A549 (cell line): ENCODE measurements around the gene GNRHR. TPM values are rescaled to one million over a fixed set of nuclear protein-coding genes. Genes with fewer than 3 reads are reported as not detected.
A peak's percentile ranks its signal among the peaks of the same experiment; 100 is the strongest.

Experiments used
- ATAC-seq, 2 experiments: fragments of 200-7000 bp in 1 of 2; fragments of >200 bp in 1 of 2; cut with Nextera tagmentation in 1 of 2; cut with Tn5 transposase in 1 of 2; 3 replicates each; pipeline versions ENCODE4 v1.8.0 to v1.9.1; 2018 to 2020; ENCODE audit warnings: mild to moderate bottlenecking in 1 of 2, moderate library complexity in 1 of 2
- CTCF ChIA-PET: fragments of 300-600 bp; sonication (Branson Sonifier 250); formaldehyde crosslinking; extraction: SDS; loops from one replicate; lab custom pipeline; 2021; ENCODE audit warnings: antibody characterized with exemption, inconsistent platforms; lab: Yijun Ruan, JAX
- POLR2A ChIA-PET: fragments of 350-600 bp; formaldehyde crosslinking; extraction: SDS; loops from one replicate; lab custom pipeline; 2021; ENCODE audit warnings: antibody characterized with exemption, inconsistent platforms; lab: Yijun Ruan, JAX
- DNase-seq, 2 experiments: peaks; one replicate each; pipeline versions ENCODE4 v3.0.0 to v3.0.0-alpha.2; 2011 to 2016; ENCODE audit warnings: low read depth in 1 of 2, low spot score in 1 of 2
- FAIRE-seq: peaks from 2 replicates; lab custom pipeline; 2011; peaks lifted over from hg19 to GRCh38; lab: Jason Lieb, UNC
- H3K27ac ChIP-seq, 2 experiments: fragments of >200 bp; sonication (Bioruptor Twin); formaldehyde crosslinking; 3 replicates each; pipeline ENCODE4 v1.5.1; 2016 to 2017
- H3K4me1 ChIP-seq: fragments of >200 bp; sonication (Bioruptor Twin); formaldehyde crosslinking; 3 replicates; pipeline ENCODE4 v1.6.1; 2016
- H3K4me2 ChIP-seq: fragments of >200 bp; sonication (Bioruptor Twin); formaldehyde crosslinking; 3 replicates; pipeline ENCODE4 v1.6.1; 2016
- H3K4me3 ChIP-seq: fragments of >200 bp; sonication (Bioruptor Twin); formaldehyde crosslinking; 3 replicates; pipeline ENCODE4 v1.5.1; 2016
- H3K9me3 ChIP-seq: fragments of >200 bp; sonication (Bioruptor Twin); formaldehyde crosslinking; 3 replicates; pipeline ENCODE4 v1.6.1; 2016
- EHF ChIP-seq: fragments of 250-450 bp; sonication (Bioruptor Pico); IDR thresholded peaks from 2 replicates; pipeline ENCODE4 v1.5.0; 2020; ENCODE audit warnings: mild to moderate bottlenecking
- EHMT2 ChIP-seq: fragments of 200-600 bp; sonication (generic); IDR thresholded peaks from 2 replicates; pipeline ENCODE4 v1.6.1; 2016; ENCODE audit warnings: antibody characterized with exemption, low read depth, mild to moderate bottlenecking, moderate library complexity
- ESRRA ChIP-seq: fragments of 150-350 bp; IDR thresholded peaks from 2 replicates; pipeline ENCODE4 v1.6.1; 2014; ENCODE audit warnings: mild to moderate bottlenecking, low read length, borderline replicate concordance
- FOSL2 ChIP-seq, 2 experiments: fragments of 450-650 bp in 1 of 2; fragments of >200 bp in 1 of 2; sonication (Bioruptor Twin) in 1 of 2; formaldehyde crosslinking; IDR thresholded peaks; 2 replicates each; pipeline versions ENCODE4 v1.5.0 to v1.6.1; 2016 to 2020; ENCODE audit warnings: mild to moderate bottlenecking in 1 of 2, moderate library complexity in 1 of 2
- HEYL ChIP-seq: fragments of 250-450 bp; sonication (Bioruptor Pico); IDR thresholded peaks from 2 replicates; pipeline ENCODE4 v1.8.0; 2021; ENCODE audit warnings: mild to moderate bottlenecking, moderate library complexity
- HOXA7 ChIP-seq: fragments of 250-450 bp; sonication (Bioruptor Pico); IDR thresholded peaks from 2 replicates; pipeline ENCODE4 v1.5.0; 2020; ENCODE audit warnings: mild to moderate bottlenecking, moderate library complexity
- HOXB13 ChIP-seq: fragments of 250-450 bp; sonication (Bioruptor Pico); IDR thresholded peaks from 2 replicates; pipeline ENCODE4 v1.5.0; 2020; ENCODE audit warnings: low read depth, mild to moderate bottlenecking, moderate library complexity
- KDM1A ChIP-seq: fragments of 200-600 bp; sonication (generic); IDR thresholded peaks from 2 replicates; pipeline ENCODE4 v1.6.1; 2016; ENCODE audit warnings: low read depth, mild to moderate bottlenecking
- MAZ ChIP-seq: fragments of 150-350 bp; IDR thresholded peaks from 2 replicates; pipeline ENCODE4 v1.6.1; 2014; ENCODE audit warnings: antibody characterized with exemption, low read depth, low read length, borderline replicate concordance
- MYC ChIP-seq: IDR thresholded peaks from 2 replicates; pipeline ENCODE4 v1.6.1; 2012; ENCODE audit warnings: mild to moderate bottlenecking, inconsistent platforms, low read length, improper control_type of control experiment, borderline replicate concordance
- NPAS2 ChIP-seq: fragments of 250-450 bp; sonication (Bioruptor Pico); IDR thresholded peaks from 2 replicates; pipeline ENCODE4 v1.8.0; 2022; ENCODE audit warnings: mild to moderate bottlenecking, moderate library complexity, borderline replicate concordance
- PHF8 ChIP-seq: fragments of 200-600 bp; sonication (generic); IDR thresholded peaks from 2 replicates; pipeline ENCODE4 v1.6.1; 2016; ENCODE audit warnings: low read depth, mild to moderate bottlenecking, antibody characterized with exemption, moderate library complexity, borderline replicate concordance
- RARB ChIP-seq: fragments of 250-450 bp; sonication (Bioruptor Pico); IDR thresholded peaks from 2 replicates; pipeline ENCODE4 v1.8.0; 2021; ENCODE audit warnings: mild to moderate bottlenecking, moderate library complexity
- RCOR1 ChIP-seq: fragments of 150-350 bp; IDR thresholded peaks from 2 replicates; pipeline ENCODE4 v1.6.1; 2014; ENCODE audit warnings: antibody characterized with exemption, low read length, low read depth
- RFX5 ChIP-seq: fragments of 450-650 bp; IDR thresholded peaks from 2 replicates; pipeline ENCODE4 v1.7.1; 2014; ENCODE audit warnings: antibody characterized with exemption, mild to moderate bottlenecking, moderate library complexity
- RNF2 ChIP-seq: fragments of 200-600 bp; sonication (generic); IDR thresholded peaks from 2 replicates; pipeline ENCODE4 v1.6.1; 2016; ENCODE audit warnings: low read depth, mild to moderate bottlenecking, antibody characterized with exemption, moderate library complexity, borderline replicate concordance
- SREBF2 ChIP-seq: fragments of 450-650 bp; IDR thresholded peaks from 2 replicates; pipeline ENCODE4 v1.6.1; 2014; ENCODE audit warnings: mild to moderate bottlenecking, moderate library complexity
- TFCP2L1 ChIP-seq: fragments of 250-450 bp; sonication (Bioruptor Pico); IDR thresholded peaks from 2 replicates; pipeline ENCODE4 v1.5.0; 2021; ENCODE audit warnings: mild to moderate bottlenecking
- ZC3H11A ChIP-seq: fragments of 450-650 bp; IDR thresholded peaks from 2 replicates; pipeline ENCODE4 v1.6.1; 2014; ENCODE audit warnings: antibody characterized with exemption, mild to moderate bottlenecking
- ZNF302 ChIP-seq: fragments of 250-450 bp; sonication (Bioruptor Pico); IDR thresholded peaks from 2 replicates; pipeline ENCODE4 v1.9.0; 2021; ENCODE audit warnings: inconsistent platforms, mild to moderate bottlenecking, moderate library complexity
- ZSCAN20 ChIP-seq: fragments of 250-450 bp; sonication (Bioruptor Pico); IDR thresholded peaks from 2 replicates; pipeline ENCODE4 v1.8.0; 2022; ENCODE audit warnings: mild to moderate bottlenecking, moderate library complexity
- WGBS: methylation state at CpG from one replicate; pipeline ENCODE4 v1.1.6; 2017; ENCODE audit errors: missing lambda C conversion rate; 5-methylcytosine and 5-hydroxymethylcytosine counted together
- polyA plus RNA-seq, 4 experiments: library from polyadenylated mRNA; depleted of rRNA in 3 of 4; stranded (reverse); fragments of >200 nt; fragmentation: RNase III in 1 of 4; extraction: RNeasy Plus Mini Kit Qiagen cat#74134 plus additional on column Dnase treatment in 1 of 4; gene quantifications; 2 replicates in 3 of 4; 3 replicates in 1 of 4; pipeline ENCODE4 v1.2.3, GENCODE V29; 2011 to 2017
- TF ChIP-seq, protein P1 (sequence below): fragments of 150-350 bp; IDR thresholded peaks from 2 replicates; pipeline ENCODE4 v1.6.1; 2014; ENCODE audit warnings: low read depth, mild to moderate bottlenecking, low read length
- TF ChIP-seq, protein P2 (sequence below): fragments of >200 bp; sonication (Bioruptor Twin); formaldehyde crosslinking; IDR thresholded peaks from 3 replicates; pipeline ENCODE4 v1.6.1; 2016
- TF ChIP-seq, protein P3 (sequence below): fragments of >200 bp; sonication (Bioruptor Twin); formaldehyde crosslinking; IDR thresholded peaks from 3 replicates; pipeline ENCODE4 v1.5.1; 2016
- TF ChIP-seq, protein P4 (sequence below): fragments of 250-450 bp; sonication (Bioruptor Pico); IDR thresholded peaks from 2 replicates; pipeline ENCODE4 v1.5.0; 2020; ENCODE audit warnings: low read depth, mild to moderate bottlenecking, moderate library complexity

GNRHR gene
- polyA plus RNA-seq, 2 of the 4 experiments (the other 2 are of a cell fraction) = not detected

DNA sequence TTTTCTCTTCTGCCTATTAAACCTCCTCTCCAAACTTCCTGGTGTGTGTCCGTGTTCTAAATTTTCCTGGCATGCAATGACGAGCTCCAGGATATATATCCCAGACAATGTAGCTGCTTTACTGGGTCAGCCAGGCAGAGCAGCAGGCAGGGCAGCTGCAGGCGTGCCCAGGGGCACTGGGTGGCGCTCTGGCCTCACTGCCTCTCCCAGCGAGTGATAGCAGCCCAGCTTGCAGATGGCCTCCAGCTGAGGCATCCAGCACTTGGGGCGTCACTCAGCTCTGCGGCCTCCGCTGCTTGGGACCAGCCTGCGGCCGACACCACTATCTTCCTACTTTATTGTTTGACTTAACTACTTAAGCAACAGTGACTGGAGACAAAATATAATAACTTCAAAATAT, 30.2 kb downstream of the GNRHR start (continued):
- TF ChIP-seq ESRRA = no peak
- TF ChIP-seq, protein P1, sequence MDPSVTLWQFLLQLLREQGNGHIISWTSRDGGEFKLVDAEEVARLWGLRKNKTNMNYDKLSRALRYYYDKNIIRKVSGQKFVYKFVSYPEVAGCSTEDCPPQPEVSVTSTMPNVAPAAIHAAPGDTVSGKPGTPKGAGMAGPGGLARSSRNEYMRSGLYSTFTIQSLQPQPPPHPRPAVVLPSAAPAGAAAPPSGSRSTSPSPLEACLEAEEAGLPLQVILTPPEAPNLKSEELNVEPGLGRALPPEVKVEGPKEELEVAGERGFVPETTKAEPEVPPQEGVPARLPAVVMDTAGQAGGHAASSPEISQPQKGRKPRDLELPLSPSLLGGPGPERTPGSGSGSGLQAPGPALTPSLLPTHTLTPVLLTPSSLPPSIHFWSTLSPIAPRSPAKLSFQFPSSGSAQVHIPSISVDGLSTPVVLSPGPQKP = no peak
- TF ChIP-seq MAZ = no peak
- no peak for TF ChIP-seq PHF8

DNA sequence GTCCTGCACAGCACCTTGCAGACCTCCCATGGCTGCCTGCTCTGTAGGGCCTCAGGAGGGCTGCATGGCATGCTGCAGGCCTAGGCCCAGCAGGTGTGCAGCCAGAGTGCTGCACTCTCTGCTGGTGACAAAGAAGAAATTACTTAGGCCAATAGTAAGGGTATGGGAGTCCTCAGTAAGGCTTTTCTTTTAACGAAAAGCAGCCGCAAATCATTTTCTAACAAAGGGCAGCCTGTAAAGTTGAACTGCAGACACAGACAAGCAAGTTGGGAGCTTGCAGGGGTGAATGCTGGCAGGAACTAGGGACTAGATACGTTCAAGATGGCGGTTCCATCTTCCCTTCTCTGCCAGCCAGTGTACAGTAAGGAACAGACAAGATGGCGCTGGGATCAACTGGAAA, 30.8 kb downstream of the GNRHR start:
- TF ChIP-seq MYC (no peak), ESRRA (no peak), HOXB13 (CRISPR knock-in tag) (no peak), RFX5 (no peak), SREBF2 (no peak), HOXA7 (CRISPR knock-in tag) (no peak)
- TF ChIP-seq, protein P2, sequence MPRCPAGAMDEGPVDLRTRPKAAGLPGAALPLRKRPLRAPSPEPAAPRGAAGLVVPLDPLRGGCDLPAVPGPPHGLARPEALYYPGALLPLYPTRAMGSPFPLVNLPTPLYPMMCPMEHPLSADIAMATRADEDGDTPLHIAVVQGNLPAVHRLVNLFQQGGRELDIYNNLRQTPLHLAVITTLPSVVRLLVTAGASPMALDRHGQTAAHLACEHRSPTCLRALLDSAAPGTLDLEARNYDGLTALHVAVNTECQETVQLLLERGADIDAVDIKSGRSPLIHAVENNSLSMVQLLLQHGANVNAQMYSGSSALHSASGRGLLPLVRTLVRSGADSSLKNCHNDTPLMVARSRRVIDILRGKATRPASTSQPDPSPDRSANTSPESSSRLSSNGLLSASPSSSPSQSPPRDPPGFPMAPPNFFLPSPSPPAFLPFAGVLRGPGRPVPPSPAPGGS = no peak
- TF ChIP-seq, protein P3, sequence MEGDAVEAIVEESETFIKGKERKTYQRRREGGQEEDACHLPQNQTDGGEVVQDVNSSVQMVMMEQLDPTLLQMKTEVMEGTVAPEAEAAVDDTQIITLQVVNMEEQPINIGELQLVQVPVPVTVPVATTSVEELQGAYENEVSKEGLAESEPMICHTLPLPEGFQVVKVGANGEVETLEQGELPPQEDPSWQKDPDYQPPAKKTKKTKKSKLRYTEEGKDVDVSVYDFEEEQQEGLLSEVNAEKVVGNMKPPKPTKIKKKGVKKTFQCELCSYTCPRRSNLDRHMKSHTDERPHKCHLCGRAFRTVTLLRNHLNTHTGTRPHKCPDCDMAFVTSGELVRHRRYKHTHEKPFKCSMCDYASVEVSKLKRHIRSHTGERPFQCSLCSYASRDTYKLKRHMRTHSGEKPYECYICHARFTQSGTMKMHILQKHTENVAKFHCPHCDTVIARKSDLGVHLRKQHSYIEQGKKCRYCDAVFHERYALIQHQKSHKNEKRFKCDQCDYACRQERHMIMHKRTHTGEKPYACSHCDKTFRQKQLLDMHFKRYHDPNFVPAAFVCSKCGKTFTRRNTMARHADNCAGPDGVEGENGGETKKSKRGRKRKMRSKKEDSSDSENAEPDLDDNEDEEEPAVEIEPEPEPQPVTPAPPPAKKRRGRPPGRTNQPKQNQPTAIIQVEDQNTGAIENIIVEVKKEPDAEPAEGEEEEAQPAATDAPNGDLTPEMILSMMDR = no peak
- no peak overlapping the region for H3K4me3 ChIP-seq
- FAIRE-seq = no peak
- peaks cover 6% of the 10 kb centered on the region; the same call in 2 of the 3 replicates for H3K4me1 ChIP-seq
- H3K4me2 ChIP-seq = no peak overlapping the region
- no peak for DNase-seq
- no peak for ATAC-seq
- ChIA-PET CTCF (no interaction called here), POLR2A (no interaction called here)
- no peaks in the 10 kb centered on the region for H3K9me3 ChIP-seq
- 97% methylated on average over 5 of the region's 5 CpGs for WGBS
- no peak overlapping the region for H3K27ac ChIP-seq

DNA sequence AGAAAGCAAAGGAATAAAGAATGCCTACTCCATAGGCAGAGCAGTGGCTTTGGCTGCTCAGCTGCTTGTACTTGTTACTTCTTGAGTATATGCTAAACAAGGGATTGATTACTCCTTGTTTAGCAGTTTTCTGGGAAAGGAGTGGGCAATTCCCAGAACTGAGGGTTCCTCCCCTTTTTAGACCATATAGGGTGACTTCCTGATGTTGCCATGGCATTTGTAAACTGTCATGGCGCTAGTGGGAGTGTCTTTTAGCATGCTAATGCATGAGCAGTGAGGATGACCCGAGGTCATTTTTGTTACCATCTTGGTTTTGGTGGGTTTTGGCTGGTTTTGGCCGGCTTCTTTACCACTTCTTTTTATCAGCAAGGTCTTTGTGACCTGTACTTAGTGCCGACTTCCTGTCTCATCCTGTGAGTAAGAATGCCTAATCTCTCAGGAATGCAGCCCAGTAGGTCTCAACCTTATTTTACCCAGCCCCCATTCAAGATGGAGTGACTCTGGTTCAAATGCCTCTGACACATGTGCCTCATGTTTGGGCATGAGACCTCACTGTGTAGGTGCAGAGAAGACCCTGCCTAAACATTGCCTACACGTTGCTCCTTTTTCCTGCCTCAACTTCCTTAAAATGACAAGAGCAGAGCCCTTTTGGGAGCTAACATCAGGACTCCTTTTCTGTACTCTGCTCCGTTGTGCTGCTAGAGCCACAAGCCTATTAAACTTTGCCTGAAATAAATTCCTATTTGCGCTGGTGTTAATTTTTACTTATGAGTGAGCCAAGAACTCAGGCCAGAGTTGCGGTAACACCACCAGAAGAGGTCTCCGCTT, 32.2 kb downstream of the GNRHR start:
- DNase-seq = peak in 1 of 2 experiments; percentile 22
- ChIA-PET POLR2A (no interaction called here), CTCF (interaction anchor here (1.3 kb wide), 1 partner anchor 24 kb away, joined by 3 read pairs; no protein-coding TSS in a partner anchor)
- no peak overlapping the region for H3K4me3 ChIP-seq
- FAIRE-seq = no peak
- no peaks in the 10 kb centered on the region for H3K9me3 ChIP-seq
- H3K4me2 ChIP-seq = 0 out of 3 replicates have a peak overlapping the region, but pooled peaks have one; percentile 10
- peaks cover 6% of the 10 kb centered on the region; the same call in 2 of the 3 replicates for H3K4me1 ChIP-seq
- WGBS = 69% methylated on average over 9 of the region's 9 CpGs
- peak in 1 of 2 experiments; percentile 42; a peak in 2 of 6 replicates for ATAC-seq
- peak overlapping the region in 1 of 2 experiments; percentile 52; a peak in 1 of 6 replicates for H3K27ac ChIP-seq
- TF ChIP-seq NPAS2 (CRISPR knock-in tag) (no peak), ZC3H11A (no peak), TFCP2L1 (CRISPR knock-in tag) (0 out of 2 replicates have a peak, but pooled peaks have one; percentile 48), ZNF302 (CRISPR knock-in tag) (peak; percentile 94), RARB (CRISPR knock-in tag) (peak; percentile 80; the same call in 1 of the 2 replicates), HEYL (CRISPR knock-in tag) (peak; percentile 73; the same call in 1 of the 2 replicates), FOSL2 (IDR thresholded peaks at IDR 0.05) (no peak), FOSL2 (CRISPR knock-in tag; IDR thresholded peaks at IDR 0.05) (peak; percentile 17; the same call in 1 of the 2 replicates), KDM1A (no peak), MAZ (no peak), RNF2 (no peak), EHF (CRISPR knock-in tag) (peak; percentile 94), RCOR1 (no peak), SREBF2 (no peak), ZSCAN20 (CRISPR knock-in tag) (peak; percentile 45; the same call in 1 of the 2 replicates), EHMT2 (no peak), RFX5 (no peak)
- TF ChIP-seq, protein P4, sequence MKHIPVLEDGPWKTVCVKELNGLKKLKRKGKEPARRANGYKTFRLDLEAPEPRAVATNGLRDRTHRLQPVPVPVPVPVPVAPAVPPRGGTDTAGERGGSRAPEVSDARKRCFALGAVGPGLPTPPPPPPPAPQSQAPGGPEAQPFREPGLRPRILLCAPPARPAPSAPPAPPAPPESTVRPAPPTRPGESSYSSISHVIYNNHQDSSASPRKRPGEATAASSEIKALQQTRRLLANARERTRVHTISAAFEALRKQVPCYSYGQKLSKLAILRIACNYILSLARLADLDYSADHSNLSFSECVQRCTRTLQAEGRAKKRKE (CRISPR knock-in tag) = peak; percentile 99
